ENCODE results near the gene PCSK6.

The PCSK6 gene

GRCh38 chr15:101528108-101528916 is 38.8 kb upstream of the PCSK6 start:
- TF ChIP-seq RAD21 (IDR thresholded peaks at IDR 0.05; ENCODE audit: low read depth) (no peak), ZBTB7A (IDR thresholded peaks at IDR 0.05; ENCODE audit: low read depth) (no peak), CREB1 (IDR thresholded peaks at IDR 0.05; ENCODE audit: low read depth) (no peak), FOXM1 (IDR thresholded peaks at IDR 0.05; ENCODE audit: borderline replicate concordance, low read depth) (no peak), CEBPB (IDR thresholded peaks at IDR 0.05) (no peak), TEAD4 (IDR thresholded peaks at IDR 0.05) (no peak), EP300 (IDR thresholded peaks at IDR 0.05; ENCODE audit: borderline replicate concordance) (no peak), REST (IDR thresholded peaks at IDR 0.05; ENCODE audit: low read depth) (no peak), NFIC (IDR thresholded peaks at IDR 0.05) (no peak), YY1 (IDR thresholded peaks at IDR 0.05; ENCODE audit: low read depth) (no peak), TAF1 (IDR thresholded peaks at IDR 0.05; ENCODE audit: low read depth) (no peak), EGR1 (IDR thresholded peaks at IDR 0.05) (no peak), TCF12 (IDR thresholded peaks at IDR 0.05; ENCODE audit: low read depth) (no peak)
- TF ChIP-seq, protein P1, sequence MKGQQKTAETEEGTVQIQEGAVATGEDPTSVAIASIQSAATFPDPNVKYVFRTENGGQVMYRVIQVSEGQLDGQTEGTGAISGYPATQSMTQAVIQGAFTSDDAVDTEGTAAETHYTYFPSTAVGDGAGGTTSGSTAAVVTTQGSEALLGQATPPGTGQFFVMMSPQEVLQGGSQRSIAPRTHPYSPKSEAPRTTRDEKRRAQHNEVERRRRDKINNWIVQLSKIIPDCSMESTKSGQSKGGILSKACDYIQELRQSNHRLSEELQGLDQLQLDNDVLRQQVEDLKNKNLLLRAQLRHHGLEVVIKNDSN (IDR thresholded peaks at IDR 0.05): no peak
- TF ChIP-seq, protein P2, sequence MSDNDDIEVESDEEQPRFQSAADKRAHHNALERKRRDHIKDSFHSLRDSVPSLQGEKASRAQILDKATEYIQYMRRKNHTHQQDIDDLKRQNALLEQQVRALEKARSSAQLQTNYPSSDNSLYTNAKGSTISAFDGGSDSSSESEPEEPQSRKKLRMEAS (IDR thresholded peaks at IDR 0.05): no peak

DNA sequence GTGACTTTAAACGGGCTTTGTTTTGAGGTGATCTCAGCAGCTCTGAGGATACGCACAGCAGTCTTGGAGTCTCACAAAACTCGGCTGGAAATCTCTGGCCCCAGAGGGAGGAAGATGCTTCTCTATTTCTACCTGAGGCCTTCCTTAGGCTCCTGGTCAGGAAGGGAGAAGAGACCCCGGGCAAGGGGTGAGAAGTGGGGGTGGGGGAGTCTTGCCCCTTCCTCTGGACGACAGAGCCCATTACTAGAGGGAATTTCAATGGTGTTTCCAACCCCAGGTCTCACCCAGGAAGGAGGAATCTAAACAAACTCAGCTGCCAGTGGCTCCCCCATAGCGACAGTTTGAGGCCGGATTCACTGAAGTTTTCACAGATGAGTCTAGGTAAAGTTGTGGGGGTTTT is 37.4 kb upstream of the PCSK6 start:
- TF ChIP-seq TAF1 (IDR thresholded peaks at IDR 0.05; ENCODE audit: low read depth): no peak
- no peak for TF ChIP-seq RAD21 (IDR thresholded peaks at IDR 0.05; ENCODE audit: low read depth)
- TF ChIP-seq TEAD4 (IDR thresholded peaks at IDR 0.05): no peak
- no peak for TF ChIP-seq EP300 (IDR thresholded peaks at IDR 0.05; ENCODE audit: borderline replicate concordance)
- TF ChIP-seq TCF12 (IDR thresholded peaks at IDR 0.05; ENCODE audit: low read depth): no peak
- TF ChIP-seq CREB1 (IDR thresholded peaks at IDR 0.05; ENCODE audit: low read depth): no peak
- no peak for TF ChIP-seq NFIC (IDR thresholded peaks at IDR 0.05)
- TF ChIP-seq REST (IDR thresholded peaks at IDR 0.05; ENCODE audit: low read depth): no peak
- no peak for TF ChIP-seq FOXM1 (IDR thresholded peaks at IDR 0.05; ENCODE audit: borderline replicate concordance, low read depth)
- TF ChIP-seq, protein P2 (IDR thresholded peaks at IDR 0.05): no peak
- TF ChIP-seq, protein P1 (IDR thresholded peaks at IDR 0.05): no peak
- TF ChIP-seq ZBTB7A (IDR thresholded peaks at IDR 0.05; ENCODE audit: low read depth): no peak
- no peak for TF ChIP-seq EGR1 (IDR thresholded peaks at IDR 0.05)
- no peak for TF ChIP-seq CEBPB (IDR thresholded peaks at IDR 0.05)
- TF ChIP-seq YY1 (IDR thresholded peaks at IDR 0.05; ENCODE audit: low read depth): no peak

DNA sequence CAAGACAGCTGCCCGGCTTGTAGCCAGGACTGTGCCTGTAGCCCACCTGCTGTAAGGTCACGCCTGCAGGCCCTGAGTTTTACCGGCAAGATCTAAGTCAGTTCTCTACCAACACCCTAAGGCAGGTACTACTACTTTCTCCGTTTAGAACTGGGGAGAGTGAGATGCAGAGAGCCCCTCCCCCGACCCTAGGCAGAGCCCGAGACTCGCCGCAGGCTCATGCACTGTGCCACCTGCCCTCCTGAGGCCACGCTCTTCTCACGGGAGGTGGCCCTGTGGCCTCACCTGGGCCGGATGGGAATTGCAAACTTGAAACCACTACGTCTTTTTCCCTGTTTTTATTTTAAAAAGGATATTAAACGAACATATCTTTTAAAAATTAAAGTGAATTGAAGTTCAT is 36.9 kb upstream of the PCSK6 start:
- TF ChIP-seq CEBPB (IDR thresholded peaks at IDR 0.05): no peak
- no peak for TF ChIP-seq TCF12 (IDR thresholded peaks at IDR 0.05; ENCODE audit: low read depth)
- TF ChIP-seq RAD21 (IDR thresholded peaks at IDR 0.05; ENCODE audit: low read depth): no peak
- TF ChIP-seq, protein P2 (IDR thresholded peaks at IDR 0.05): no peak
- no peak for TF ChIP-seq FOXM1 (IDR thresholded peaks at IDR 0.05; ENCODE audit: borderline replicate concordance, low read depth)
- TF ChIP-seq REST (IDR thresholded peaks at IDR 0.05; ENCODE audit: low read depth): no peak
- no peak for TF ChIP-seq TAF1 (IDR thresholded peaks at IDR 0.05; ENCODE audit: low read depth)
- TF ChIP-seq EGR1 (IDR thresholded peaks at IDR 0.05): no peak
- TF ChIP-seq ZBTB7A (IDR thresholded peaks at IDR 0.05; ENCODE audit: low read depth): no peak
- TF ChIP-seq EP300 (IDR thresholded peaks at IDR 0.05; ENCODE audit: borderline replicate concordance): no peak
- no peak for TF ChIP-seq NFIC (IDR thresholded peaks at IDR 0.05)
- TF ChIP-seq TEAD4 (IDR thresholded peaks at IDR 0.05): no peak

Data from Ishikawa (cell line).